ENCODE results near the gene ARHGDIB. TPM values are rescaled to one million over a fixed set of nuclear protein-coding genes. Genes with fewer than 3 reads are reported as not detected.

Gene ARHGDIB
- total RNA-seq, 2 experiments from 2014 or later = 569 to 737 TPM

DNA sequence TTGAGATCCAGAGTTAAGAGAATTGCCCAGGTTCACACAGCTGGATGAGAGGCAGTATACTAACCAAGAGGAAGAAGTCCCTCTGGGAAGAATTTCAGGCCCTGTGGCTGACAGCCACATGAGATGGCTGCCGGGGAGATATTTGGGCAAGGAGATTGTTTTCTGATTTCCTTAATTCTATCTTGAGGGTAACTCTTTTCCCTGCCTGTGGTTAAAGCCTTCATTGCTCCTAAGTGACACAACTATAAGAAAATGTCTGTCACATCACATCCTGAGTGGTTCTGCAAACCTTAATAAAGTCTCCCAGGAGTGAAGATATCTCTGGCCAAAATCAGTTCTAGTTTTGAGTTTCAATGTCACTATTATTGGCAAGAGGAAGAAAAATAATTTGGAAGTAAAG is 9.6 kb downstream of the ARHGDIB start:
- Histone ChIP-seq H3K4me2 (ENCODE audit: low read length) (peak overlapping the region; percentile 94), H3K4me1 (ENCODE audit: insufficient read depth, low read length, poor library complexity, severe bottlenecking) (peaks cover 93% of the 10 kb centered on the region), H3K36me3 (ENCODE audit: insufficient read depth, low read length) (peaks cover 86% of the 10 kb centered on the region), H3K79me2 (ENCODE audit: insufficient read depth, low read depth, low read length) (peaks cover 98% of the 10 kb centered on the region), H3K9me2 (ENCODE audit: insufficient read depth, low read length) (no peaks in the 10 kb centered on the region), H4K20me1 (ENCODE audit: insufficient read depth, low read length) (peaks cover 36% of the 10 kb centered on the region), H3K9me3 (ENCODE audit: low read length) (no peaks in the 10 kb centered on the region), H3K27ac (ENCODE audit: low read depth, low read length, poor library complexity, severe bottlenecking) (peak overlapping the region; percentile 34), H2AFZ (ENCODE audit: low read length) (no peak overlapping the region), H3K4me3 (ENCODE audit: low read depth, low read length, poor library complexity, severe bottlenecking) (peak overlapping the region; percentile 72)
- TF ChIP-seq, protein P1, sequence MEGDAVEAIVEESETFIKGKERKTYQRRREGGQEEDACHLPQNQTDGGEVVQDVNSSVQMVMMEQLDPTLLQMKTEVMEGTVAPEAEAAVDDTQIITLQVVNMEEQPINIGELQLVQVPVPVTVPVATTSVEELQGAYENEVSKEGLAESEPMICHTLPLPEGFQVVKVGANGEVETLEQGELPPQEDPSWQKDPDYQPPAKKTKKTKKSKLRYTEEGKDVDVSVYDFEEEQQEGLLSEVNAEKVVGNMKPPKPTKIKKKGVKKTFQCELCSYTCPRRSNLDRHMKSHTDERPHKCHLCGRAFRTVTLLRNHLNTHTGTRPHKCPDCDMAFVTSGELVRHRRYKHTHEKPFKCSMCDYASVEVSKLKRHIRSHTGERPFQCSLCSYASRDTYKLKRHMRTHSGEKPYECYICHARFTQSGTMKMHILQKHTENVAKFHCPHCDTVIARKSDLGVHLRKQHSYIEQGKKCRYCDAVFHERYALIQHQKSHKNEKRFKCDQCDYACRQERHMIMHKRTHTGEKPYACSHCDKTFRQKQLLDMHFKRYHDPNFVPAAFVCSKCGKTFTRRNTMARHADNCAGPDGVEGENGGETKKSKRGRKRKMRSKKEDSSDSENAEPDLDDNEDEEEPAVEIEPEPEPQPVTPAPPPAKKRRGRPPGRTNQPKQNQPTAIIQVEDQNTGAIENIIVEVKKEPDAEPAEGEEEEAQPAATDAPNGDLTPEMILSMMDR (conservative IDR thresholded peaks at IDR 0.05; ENCODE audit: low read length) = no peak
- TF ChIP-seq EZH2phosphoT487 (IDR thresholded peaks at IDR 0.05; ENCODE audit: borderline replicate concordance, low read depth, low read length) = no peak
- ChIA-PET POLR2A (interaction anchor here (0.6 to 1.2 kb wide), 4 partner anchors 10 to 665 kb away, joined by 3 to 7 read pairs (median 3); partner anchors contain the start of gene ARHGDIB), CTCF (ENCODE audit: unreplicated experiment) (no interaction called here)
- intact Hi-C loops (cut with micrococcal nuclease; ENCODE audit: unreplicated experiment) = loop anchor here (10.0 kb wide), 3 partner anchors 547 to 933 kb away; partner anchors contain the start of gene STRAP
- DNase-seq (ENCODE audit: low spot score) = no peak
- no TSS peak for BruUV-seq (replicated peaks)

DNA sequence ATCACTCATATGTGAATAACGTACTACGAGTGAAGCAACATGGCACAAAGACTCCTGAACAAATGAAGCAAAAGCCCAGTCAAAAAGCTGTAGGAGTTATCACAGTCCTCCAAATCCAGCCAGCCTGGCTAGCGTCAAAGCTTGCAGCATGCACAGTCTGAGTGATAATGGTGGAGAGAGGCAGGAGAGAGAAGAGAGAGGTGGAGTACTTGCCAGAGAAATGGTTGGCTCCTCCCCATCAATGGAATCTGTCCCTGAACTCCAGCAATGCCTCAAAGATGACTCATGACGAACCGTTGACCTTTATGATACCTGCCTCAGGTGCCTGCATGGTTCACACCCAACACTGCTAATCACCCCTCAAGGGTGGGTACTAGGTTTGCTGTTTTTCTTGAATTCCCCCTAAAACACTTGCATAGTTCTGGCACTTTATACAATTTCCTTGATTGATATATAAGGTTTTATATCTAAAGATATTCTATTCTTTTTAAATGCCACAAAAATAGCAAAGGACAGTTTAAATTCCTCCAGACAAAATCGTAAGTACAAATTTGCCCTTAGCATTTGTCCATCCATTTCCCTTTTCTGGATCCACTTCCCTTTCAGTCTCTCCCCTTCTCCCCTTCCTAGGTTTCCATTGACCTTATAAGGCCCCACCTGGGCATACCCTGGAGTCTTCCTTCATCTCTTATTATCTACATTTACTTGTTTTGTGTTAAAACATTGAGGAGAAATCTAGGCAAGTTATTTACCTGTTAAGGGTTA is 10.2 kb downstream of the ARHGDIB start:
- Histone ChIP-seq H4K20me1 (ENCODE audit: insufficient read depth, low read length) (peaks cover 32% of the 10 kb centered on the region), H3K4me2 (ENCODE audit: low read length) (peak overlapping the region; percentile 94), H3K79me2 (ENCODE audit: insufficient read depth, low read depth, low read length) (peaks cover 98% of the 10 kb centered on the region), H3K36me3 (ENCODE audit: insufficient read depth, low read length) (peaks cover 91% of the 10 kb centered on the region), H3K27ac (ENCODE audit: low read depth, low read length, poor library complexity, severe bottlenecking) (peak overlapping the region; percentile 92), H3K4me3 (ENCODE audit: low read depth, low read length, poor library complexity, severe bottlenecking) (no peak overlapping the region), H3K9me3 (ENCODE audit: low read length) (no peaks in the 10 kb centered on the region), H3K9me2 (ENCODE audit: insufficient read depth, low read length) (no peaks in the 10 kb centered on the region), H2AFZ (ENCODE audit: low read length) (no peak overlapping the region), H3K4me1 (ENCODE audit: insufficient read depth, low read length, poor library complexity, severe bottlenecking) (peaks cover 86% of the 10 kb centered on the region)
- no peak for TF ChIP-seq EZH2phosphoT487 (IDR thresholded peaks at IDR 0.05; ENCODE audit: borderline replicate concordance, low read depth, low read length)
- TF ChIP-seq, protein P1 (conservative IDR thresholded peaks at IDR 0.05; ENCODE audit: low read length) = no peak
- intact Hi-C loops (cut with micrococcal nuclease; ENCODE audit: unreplicated experiment) = loop anchor here (10.0 kb wide), 3 partner anchors 546 to 934 kb away; partner anchors contain the start of gene STRAP
- no TSS peak for BruUV-seq (replicated peaks)
- DNase-seq (ENCODE audit: low spot score) = no peak
- ChIA-PET CTCF (ENCODE audit: unreplicated experiment) (no interaction called here), POLR2A (interaction anchor here (1.0 to 1.2 kb wide), 3 partner anchors 10 to 180 kb away, joined by 3 to 4 read pairs (median 4); a partner anchor contains a TSS)

DNA sequence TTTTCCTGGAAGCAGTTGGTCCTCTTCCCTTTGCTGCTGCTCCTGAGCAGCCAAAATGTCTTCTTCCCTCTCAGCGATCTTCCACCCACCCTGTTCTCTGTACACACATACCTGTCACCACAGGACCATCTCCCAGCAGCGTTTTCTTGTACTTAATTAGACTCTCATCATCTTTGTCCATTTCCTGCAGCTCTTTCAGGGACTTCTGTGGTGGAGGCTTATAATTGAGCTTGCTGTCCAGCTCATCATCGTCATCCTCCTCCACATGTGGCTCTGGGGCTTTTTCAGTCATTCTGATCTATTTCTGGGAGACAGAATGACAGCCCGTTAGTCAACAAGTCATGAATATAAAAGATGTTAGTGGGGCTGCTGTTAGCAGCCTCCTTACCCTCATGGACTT is 11.0 kb downstream of the ARHGDIB start:
- Histone ChIP-seq H3K4me1 (ENCODE audit: insufficient read depth, low read length, poor library complexity, severe bottlenecking) (peaks cover 79% of the 10 kb centered on the region), H3K36me3 (ENCODE audit: insufficient read depth, low read length) (peaks cover 96% of the 10 kb centered on the region), H3K9me2 (ENCODE audit: insufficient read depth, low read length) (no peaks in the 10 kb centered on the region), H3K27ac (ENCODE audit: low read depth, low read length, poor library complexity, severe bottlenecking) (peak overlapping the region; percentile 92), H3K79me2 (ENCODE audit: insufficient read depth, low read depth, low read length) (peaks cover 97% of the 10 kb centered on the region), H2AFZ (ENCODE audit: low read length) (no peak overlapping the region), H4K20me1 (ENCODE audit: insufficient read depth, low read length) (peaks cover 32% of the 10 kb centered on the region), H3K9me3 (ENCODE audit: low read length) (no peaks in the 10 kb centered on the region), H3K4me3 (ENCODE audit: low read depth, low read length, poor library complexity, severe bottlenecking) (no peak overlapping the region), H3K4me2 (ENCODE audit: low read length) (peak overlapping the region; percentile 94; the same call in 1 of the 2 replicates)
- no TSS peak for BruUV-seq (replicated peaks)
- TF ChIP-seq, protein P1 (conservative IDR thresholded peaks at IDR 0.05; ENCODE audit: low read length) = no peak
- TF ChIP-seq EZH2phosphoT487 (IDR thresholded peaks at IDR 0.05; ENCODE audit: borderline replicate concordance, low read depth, low read length) = no peak
- intact Hi-C loops (cut with micrococcal nuclease; ENCODE audit: unreplicated experiment) = loop anchor here (10.0 kb wide), 3 partner anchors 546 to 934 kb away; partner anchors contain the start of gene STRAP
- ChIA-PET POLR2A (interaction anchor here (1.0 kb wide), 2 partner anchors 9 to 18 kb away, joined by 4 read pairs; no protein-coding TSS in a partner anchor), CTCF (ENCODE audit: unreplicated experiment) (no interaction called here)
- no peak for DNase-seq (ENCODE audit: low spot score)

Data from OCI-LY7 (cell line).